Neutrophil (primary cell): ENCODE measurements around the gene RHPN2.

Source experiments
- H3K27ac ChIP-seq: fragments of 200-600 bp; sonication (generic); 2 replicates; pipeline ENCODE4 v1.5.1; 2016; ENCODE audit warnings: mild to moderate bottlenecking, moderate library complexity
- H3K27me3 ChIP-seq: fragments of 200-600 bp; sonication (generic); 2 replicates; pipeline ENCODE4 v1.6.0; 2016; ENCODE audit warnings: mild to moderate bottlenecking
- H3K36me3 ChIP-seq: fragments of 200-600 bp; sonication (generic); 2 replicates; pipeline ENCODE4 v1.5.1; 2017
- H3K4me1 ChIP-seq, 2 experiments: fragments of 200-600 bp in 1 of 2; sonication (generic) in 1 of 2; 1 replicate in 1 of 2; 2 replicates in 1 of 2; pipeline versions ENCODE4 v1.5.1 to v1.6.1; 2013 to 2016; ENCODE audit warnings: low read depth in 1 of 2, low read length in 1 of 2, mild to moderate bottlenecking in 1 of 2, moderate library complexity in 1 of 2; ENCODE audit not compliant: control insufficient read depth in 1 of 2, insufficient read depth in 1 of 2
- H3K4me3 ChIP-seq, 2 experiments: fragments of 200-600 bp in 1 of 2; sonication (generic) in 1 of 2; 1 replicate in 1 of 2; 2 replicates in 1 of 2; pipeline ENCODE4 v1.5.1; 2013 to 2016; ENCODE audit warnings: low read depth in 1 of 2, low read length in 1 of 2, mild to moderate bottlenecking in 1 of 2, moderate library complexity in 1 of 2
- H3K9me3 ChIP-seq: fragments of 200-600 bp; sonication (generic); 2 replicates; pipeline ENCODE4 v1.5.1; 2016
- CTCF ChIP-seq: fragments of 200-600 bp; sonication (generic); IDR thresholded peaks from 2 replicates; pipeline ENCODE4 v1.5.1; 2016; ENCODE audit warnings: antibody characterized with exemption

Gene RHPN2

DNA sequence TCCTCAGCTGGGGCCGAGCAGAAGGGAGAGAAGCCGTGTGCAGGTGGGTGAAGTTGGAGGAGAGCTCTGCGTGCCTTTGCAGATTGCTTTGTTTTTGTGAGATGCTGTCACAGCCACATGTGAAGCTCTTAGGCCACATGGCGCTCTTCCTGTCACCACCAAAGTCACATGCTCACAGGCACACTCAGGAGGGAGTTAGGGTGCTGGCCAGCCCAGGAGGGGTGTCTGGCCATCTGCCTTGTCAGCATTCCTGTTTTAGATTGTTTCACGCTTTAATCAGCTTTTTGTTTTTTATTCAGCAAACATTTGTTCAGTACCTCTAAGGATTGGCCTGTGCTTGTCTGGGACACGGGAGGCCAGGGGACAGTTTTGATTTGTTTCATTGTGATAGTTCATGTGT is 38.2 kb upstream of the RHPN2 start:
- no peaks in the 10 kb centered on the region for H3K4me1 ChIP-seq
- no peak overlapping the region for H3K27ac ChIP-seq
- TF ChIP-seq CTCF: no peak
- no peaks in the 10 kb centered on the region for H3K27me3 ChIP-seq
- no peaks in the 10 kb centered on the region for H3K9me3 ChIP-seq
- no peak overlapping the region for H3K4me3 ChIP-seq
- H3K36me3 ChIP-seq: peaks cover 70% of the 10 kb centered on the region

DNA sequence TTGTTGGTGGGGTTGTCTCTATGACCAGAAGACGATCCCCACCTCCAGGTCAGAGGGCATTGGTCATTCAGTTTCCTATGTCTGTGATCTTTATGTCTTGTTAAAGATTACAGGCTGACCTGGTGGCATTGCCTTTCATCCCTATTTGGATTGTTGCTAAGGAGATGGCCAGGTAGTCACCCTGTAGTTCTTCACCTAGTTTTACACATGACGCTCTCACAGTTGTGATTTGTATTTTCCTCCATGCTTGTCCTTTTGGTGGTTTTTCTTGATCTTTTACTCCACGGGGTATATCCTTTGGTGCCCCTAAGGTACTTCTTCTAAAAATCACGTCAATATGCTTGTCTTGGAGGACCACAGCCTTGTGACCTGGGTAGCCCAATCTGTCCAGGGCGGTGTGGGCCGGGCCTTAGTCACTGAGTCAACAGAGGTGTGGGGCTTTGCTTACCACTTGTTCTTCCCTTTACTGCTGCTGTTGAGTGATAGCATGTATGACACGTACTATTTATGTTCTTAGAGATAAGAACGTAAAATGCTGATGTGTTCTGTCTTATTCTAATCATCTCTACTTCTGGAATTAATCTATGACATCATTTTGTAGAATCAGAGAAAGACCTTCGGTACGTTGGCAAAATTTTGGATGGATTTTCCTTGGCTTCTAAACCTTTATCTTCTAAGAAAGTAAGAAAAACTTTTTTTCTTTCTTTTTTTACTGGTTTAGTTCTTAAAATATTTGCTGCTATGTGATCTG is 36.4 kb upstream of the RHPN2 start:
- TF ChIP-seq CTCF: no peak
- Histone ChIP-seq H3K9me3 (no peaks in the 10 kb centered on the region), H3K4me1 (no peaks in the 10 kb centered on the region), H3K27ac (no peak overlapping the region), H3K36me3 (peaks cover 67% of the 10 kb centered on the region), H3K27me3 (no peaks in the 10 kb centered on the region), H3K4me3 (no peak overlapping the region)

GRCh38 chr19:33098055-33098534 is 33.4 kb upstream of the RHPN2 start:
- H3K4me3 ChIP-seq: no peak overlapping the region
- no peaks in the 10 kb centered on the region for H3K4me1 ChIP-seq
- H3K27ac ChIP-seq: no peak overlapping the region
- H3K36me3 ChIP-seq: peaks cover 85% of the 10 kb centered on the region
- H3K27me3 ChIP-seq: no peaks in the 10 kb centered on the region
- no peak for TF ChIP-seq CTCF
- no peaks in the 10 kb centered on the region for H3K9me3 ChIP-seq

GRCh38 chr19:33096005-33096404 is 31.3 kb upstream of the RHPN2 start:
- H3K4me1 ChIP-seq: no peaks in the 10 kb centered on the region
- H3K36me3 ChIP-seq: peaks cover 84% of the 10 kb centered on the region
- no peaks in the 10 kb centered on the region for H3K9me3 ChIP-seq
- no peak for TF ChIP-seq CTCF
- H3K27ac ChIP-seq: no peak overlapping the region
- no peak overlapping the region for H3K4me3 ChIP-seq
- H3K27me3 ChIP-seq: no peaks in the 10 kb centered on the region

GRCh38 chr19:33094436-33095067 is 29.9 kb upstream of the RHPN2 start:
- no peaks in the 10 kb centered on the region for H3K9me3 ChIP-seq

More at GRCh38 chr19:33094436-33095067, 29.9 kb upstream of the RHPN2 start:
- TF ChIP-seq CTCF: no peak
- Histone ChIP-seq H3K27me3 (no peaks in the 10 kb centered on the region), H3K4me3 (no peak overlapping the region), H3K36me3 (peaks cover 88% of the 10 kb centered on the region), H3K27ac (no peak overlapping the region), H3K4me1 (no peaks in the 10 kb centered on the region)
